ENCODE data around the gene RNF111. TPM values are rescaled to one million over a fixed set of nuclear protein-coding genes. Genes with fewer than 3 reads are reported as not detected.

Gene RNF111
- total and polyA plus RNA-seq, 2 of the 13 experiments (the other 11 are each of a cell fraction or from before 2014, with no cell fraction given), result 12.1 to 23.1 TPM

GRCh38 chr15:58987491-58988005 is at the start of gene RNF111 (continued):
- TF ChIP-seq MATR3 (CRISPR knock-in tag; IDR thresholded peaks at IDR 0.05) (no peak), DR1 (CRISPR knock-in tag; IDR thresholded peaks at IDR 0.05) (no peak), ZNF740 (CRISPR knock-in tag; IDR thresholded peaks at IDR 0.05) (no peak), MIER2 (CRISPR knock-in tag; IDR thresholded peaks at IDR 0.05) (no peak), ZNF318 (CRISPR knock-in tag; IDR thresholded peaks at IDR 0.05) (no peak), ZNF12 (CRISPR knock-in tag; IDR thresholded peaks at IDR 0.05) (no peak), FOXP1 (IDR thresholded peaks at IDR 0.05) (no peak), FOXP1 (CRISPR knock-in tag; IDR thresholded peaks at IDR 0.05) (no peak), ZNF333 (CRISPR knock-in tag; IDR thresholded peaks at IDR 0.05; ENCODE audit: borderline replicate concordance) (no peak; the same call in 1 of the 2 replicates), MTF2 (CRISPR knock-in tag; IDR thresholded peaks at IDR 0.05; ENCODE audit: borderline replicate concordance) (no peak), HNF1A (IDR thresholded peaks at IDR 0.05; ENCODE audit: low read depth) (no peak), HNF1A (CRISPR knock-in tag; IDR thresholded peaks at IDR 0.05; ENCODE audit: borderline replicate concordance) (no peak; the same call in 1 of the 2 replicates), TBP (CRISPR knock-in tag; IDR thresholded peaks at IDR 0.05) (no peak), HHEX (CRISPR knock-in tag; IDR thresholded peaks at IDR 0.05) (no peak)
- TF ChIP-seq, protein P1, sequence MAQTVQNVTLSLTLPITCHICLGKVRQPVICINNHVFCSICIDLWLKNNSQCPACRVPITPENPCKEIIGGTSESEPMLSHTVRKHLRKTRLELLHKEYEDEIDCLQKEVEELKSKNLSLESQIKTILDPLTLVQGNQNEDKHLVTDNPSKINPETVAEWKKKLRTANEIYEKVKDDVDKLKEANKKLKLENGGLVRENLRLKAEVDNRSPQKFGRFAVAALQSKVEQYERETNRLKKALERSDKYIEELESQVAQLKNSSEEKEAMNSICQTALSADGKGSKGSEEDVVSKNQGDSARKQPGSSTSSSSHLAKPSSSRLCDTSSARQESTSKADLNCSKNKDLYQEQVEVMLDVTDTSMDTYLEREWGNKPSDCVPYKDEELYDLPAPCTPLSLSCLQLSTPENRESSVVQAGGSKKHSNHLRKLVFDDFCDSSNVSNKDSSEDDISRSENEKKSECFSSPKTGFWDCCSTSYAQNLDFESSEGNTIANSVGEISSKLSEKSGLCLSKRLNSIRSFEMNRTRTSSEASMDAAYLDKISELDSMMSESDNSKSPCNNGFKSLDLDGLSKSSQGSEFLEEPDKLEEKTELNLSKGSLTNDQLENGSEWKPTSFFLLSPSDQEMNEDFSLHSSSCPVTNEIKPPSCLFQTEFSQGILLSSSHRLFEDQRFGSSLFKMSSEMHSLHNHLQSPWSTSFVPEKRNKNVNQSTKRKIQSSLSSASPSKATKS (CRISPR knock-in tag; IDR thresholded peaks at IDR 0.05), result peak; percentile 27; the same call in 1 of the 2 replicates
- TF ChIP-seq, protein P2, sequence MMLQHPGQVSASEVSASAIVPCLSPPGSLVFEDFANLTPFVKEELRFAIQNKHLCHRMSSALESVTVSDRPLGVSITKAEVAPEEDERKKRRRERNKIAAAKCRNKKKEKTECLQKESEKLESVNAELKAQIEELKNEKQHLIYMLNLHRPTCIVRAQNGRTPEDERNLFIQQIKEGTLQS (CRISPR knock-in tag; IDR thresholded peaks at IDR 0.05), result no peak
